Right renal pelvis (tissue), 4 donors: ENCODE data around the gene AOPEP. TPM values are rescaled to one million over a fixed set of nuclear protein-coding genes. Genes with fewer than 3 reads are reported as not detected.

Experiments used
- DNase-seq, 4 donors: peaks; one replicate each; pipeline ENCODE4 v3.0.0-alpha.2; 2013; ENCODE audit warnings: low read depth in 4 of 4, low spot score in 3 of 4, missing footprints in 1 of 4
- polyA plus RNA-seq, 4 donors: library from polyadenylated mRNA; unstranded; fragments of 120-200 nt; gene quantifications; one replicate each; pipeline ENCODE4 v1.2.1, GENCODE V29; 2013; ENCODE audit not compliant: insufficient read length in 4 of 4

AOPEP gene
- polyA plus RNA-seq, 4 donors = 48.1 to 60.2 (median 52.1) TPM

GRCh38 chr9:94889628-94890027 lies 163.1 kb downstream of the AOPEP start:
- DNase-seq = no peak

DNA sequence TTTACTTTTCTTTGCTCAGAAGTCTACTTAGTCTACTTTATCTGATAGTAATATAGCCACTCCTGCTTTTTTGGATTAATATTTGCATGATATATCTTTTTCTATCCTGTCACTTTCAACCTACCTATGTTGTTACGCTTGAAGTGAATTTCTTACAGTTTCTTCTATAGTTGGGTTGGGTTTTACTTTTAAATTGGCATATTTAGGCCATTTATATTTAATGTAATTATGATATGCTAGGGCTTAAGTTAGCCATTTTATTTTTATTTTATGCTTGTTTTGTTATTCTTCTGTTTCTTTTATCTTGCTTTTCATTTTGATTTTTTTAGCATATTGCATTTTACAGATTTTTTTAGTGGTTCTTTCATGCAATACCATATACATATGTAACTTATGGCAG lies 164.7 kb downstream of the AOPEP start:
- no peak for DNase-seq

DNA sequence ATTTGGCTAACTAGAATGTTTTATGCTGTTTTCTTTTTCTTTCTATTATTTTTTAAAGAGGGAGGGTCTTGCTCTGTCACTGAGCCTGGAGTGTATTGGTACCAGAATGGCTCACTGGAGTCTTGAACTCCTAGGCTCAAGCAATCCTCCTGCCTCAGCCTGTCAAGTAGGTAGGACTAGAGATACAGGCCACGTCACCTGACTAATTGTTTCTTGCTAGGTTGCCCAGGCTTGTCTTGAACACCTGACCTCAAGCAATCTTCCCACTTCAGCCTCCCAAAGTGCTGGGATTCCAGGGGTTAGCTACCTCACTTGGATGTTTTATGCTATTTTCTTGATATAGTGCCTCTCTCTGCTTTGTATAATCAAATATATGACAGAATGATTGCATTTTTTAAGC lies 166.2 kb downstream of the AOPEP start:
- no peak for DNase-seq

- DNase-seq = no peak
These were observed 167.7 kb downstream of the AOPEP start for GRCh38 chr9:94894094-94894699.

- DNase-seq = no peak
These were observed 169.2 kb downstream of the AOPEP start for GRCh38 chr9:94895668-94896067.

- no peak for DNase-seq
These were observed 170.0 kb downstream of the AOPEP start for GRCh38 chr9:94896512-94896911.

GRCh38 chr9:94899464-94900221 lies 173.1 kb downstream of the AOPEP start:
- DNase-seq = no peak

DNA sequence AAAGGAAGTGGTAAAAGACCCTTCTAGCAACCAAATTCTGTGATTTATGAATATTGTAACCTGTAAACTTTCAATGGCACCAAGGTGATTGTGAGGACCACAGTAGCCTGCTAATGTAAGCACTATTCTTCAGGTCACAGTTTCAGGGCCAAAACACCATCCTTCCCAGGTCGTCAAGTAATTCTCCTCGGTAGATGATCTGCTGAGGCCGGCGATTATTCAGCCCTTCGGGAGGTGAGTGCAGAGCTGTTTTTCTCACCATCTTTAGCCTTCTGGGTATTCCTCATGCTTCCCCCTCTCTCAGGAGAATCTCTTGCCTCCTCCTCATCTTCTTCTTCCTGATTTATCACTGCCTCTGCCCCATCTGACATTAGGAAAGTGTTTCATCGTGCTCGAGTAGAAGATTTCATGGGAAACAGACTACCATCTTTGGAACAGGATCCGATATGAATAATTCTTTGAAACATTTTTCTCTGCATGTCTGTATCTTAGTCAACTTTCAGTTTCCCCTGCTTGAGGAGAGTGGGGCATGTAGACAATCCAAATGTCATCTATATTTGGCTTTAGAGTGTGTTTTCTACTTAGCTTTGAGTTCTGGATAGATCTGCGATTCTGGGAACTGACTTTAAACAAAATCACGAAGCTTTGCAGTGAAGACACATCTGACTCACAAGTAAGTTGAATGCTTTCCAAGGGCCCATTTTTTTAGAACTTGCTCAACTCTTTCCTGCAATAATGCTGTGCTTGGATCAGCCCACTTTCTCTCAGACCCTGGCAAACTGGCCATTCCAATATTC lies 173.9 kb downstream of the AOPEP start:
- no peak for DNase-seq

GRCh38 chr9:94901019-94901363 lies 174.5 kb downstream of the AOPEP start:
- no peak for DNase-seq

DNA sequence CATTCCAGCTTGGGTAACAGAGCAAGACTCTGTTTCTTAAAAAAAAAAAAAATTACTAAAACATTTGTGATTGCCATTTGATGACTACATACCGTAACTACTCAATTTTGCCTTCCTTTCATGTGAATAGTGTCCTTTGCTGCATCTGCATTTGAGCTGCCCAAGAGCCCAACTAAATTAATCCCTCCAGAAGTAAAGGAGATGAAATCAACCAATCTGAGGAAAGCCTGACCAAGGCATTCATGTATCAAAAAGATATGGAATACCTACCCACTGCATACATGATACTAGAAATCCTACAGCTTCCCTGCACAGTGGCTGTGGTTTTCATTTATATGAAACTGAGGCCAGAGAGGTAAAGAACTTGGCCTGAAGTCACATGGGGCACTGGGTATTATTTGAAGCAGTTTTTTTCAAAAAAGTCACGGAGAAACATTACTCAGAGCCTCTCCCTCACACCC lies 177.5 kb downstream of the AOPEP start:
- no peak for DNase-seq

- no peak for DNase-seq
These were observed 178.3 kb downstream of the AOPEP start for GRCh38 chr9:94904806-94905205.

- DNase-seq = no peak
These were observed 179.1 kb downstream of the AOPEP start for GRCh38 chr9:94905606-94906005.

DNA sequence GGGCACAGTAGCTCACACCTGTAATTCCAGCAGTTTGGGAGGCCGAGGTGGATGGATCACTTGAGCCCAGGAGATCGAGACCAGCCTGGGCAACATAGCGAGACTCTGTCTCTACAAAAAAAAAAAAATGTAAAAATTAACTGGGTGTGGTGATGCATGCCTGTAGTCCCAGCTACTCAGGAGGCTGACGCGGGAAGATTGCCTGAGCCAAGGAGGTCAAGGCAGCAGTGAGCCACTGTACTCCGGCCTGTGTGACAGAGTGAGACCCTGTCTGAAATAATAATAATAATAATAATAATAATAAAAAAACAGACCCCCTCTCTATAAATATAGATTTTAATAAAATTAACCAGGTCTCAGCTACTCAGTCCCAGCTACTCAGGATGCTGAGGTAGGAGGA lies 179.7 kb downstream of the AOPEP start:
- DNase-seq = no peak

DNA sequence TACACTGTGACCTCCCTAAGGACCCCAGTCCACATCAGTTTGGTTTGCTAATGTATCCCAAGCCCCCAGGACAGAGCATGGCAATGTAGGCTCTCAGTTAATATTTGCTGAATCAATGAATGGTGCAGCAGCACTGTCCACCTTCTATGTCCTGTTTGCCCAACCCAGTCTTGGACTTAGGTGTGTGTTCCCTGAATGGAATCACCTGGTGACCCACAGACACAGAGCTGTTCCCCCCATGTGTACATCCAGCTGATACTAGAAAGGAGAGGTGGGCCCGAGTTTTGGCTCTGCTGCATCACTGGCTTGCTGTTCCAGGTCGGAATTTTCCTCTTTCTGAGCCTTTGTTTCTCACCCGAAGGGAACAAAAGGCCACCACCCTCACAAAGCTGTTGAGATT lies 180.2 kb downstream of the AOPEP start:
- no peak for DNase-seq

DNA sequence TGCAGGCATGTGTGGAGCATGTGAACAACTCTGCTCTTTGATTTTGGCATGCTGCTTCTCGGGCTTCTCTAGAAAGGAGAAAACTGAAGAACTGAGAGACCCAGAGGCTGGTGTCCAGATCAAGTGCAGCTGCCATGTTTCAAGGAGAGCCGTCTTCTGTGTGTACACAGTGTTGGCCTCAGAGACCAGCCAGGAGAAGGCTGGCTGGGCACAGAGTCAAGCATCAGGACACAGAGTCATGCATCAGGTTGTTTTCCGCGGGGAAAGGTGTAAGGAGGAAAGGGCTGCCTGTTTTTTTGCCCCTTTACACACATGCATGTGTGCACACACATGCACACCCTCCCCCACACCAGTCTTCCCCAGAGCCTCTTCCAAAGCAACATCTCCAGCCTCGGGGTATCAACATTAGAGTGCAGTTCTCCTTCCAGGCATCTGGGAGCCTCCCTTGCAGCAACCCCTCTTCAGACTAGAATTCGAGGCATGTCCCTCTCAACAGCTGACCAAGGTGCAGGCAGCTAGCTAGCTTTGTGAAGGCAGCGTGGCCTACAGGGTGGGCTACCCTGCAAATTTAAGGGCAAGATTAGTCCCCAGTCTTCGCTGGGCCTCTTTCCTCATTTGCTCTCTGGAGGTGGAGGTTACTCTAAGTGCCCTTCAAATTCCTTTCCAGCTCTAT lies 180.9 kb downstream of the AOPEP start:
- DNase-seq = no peak

DNA sequence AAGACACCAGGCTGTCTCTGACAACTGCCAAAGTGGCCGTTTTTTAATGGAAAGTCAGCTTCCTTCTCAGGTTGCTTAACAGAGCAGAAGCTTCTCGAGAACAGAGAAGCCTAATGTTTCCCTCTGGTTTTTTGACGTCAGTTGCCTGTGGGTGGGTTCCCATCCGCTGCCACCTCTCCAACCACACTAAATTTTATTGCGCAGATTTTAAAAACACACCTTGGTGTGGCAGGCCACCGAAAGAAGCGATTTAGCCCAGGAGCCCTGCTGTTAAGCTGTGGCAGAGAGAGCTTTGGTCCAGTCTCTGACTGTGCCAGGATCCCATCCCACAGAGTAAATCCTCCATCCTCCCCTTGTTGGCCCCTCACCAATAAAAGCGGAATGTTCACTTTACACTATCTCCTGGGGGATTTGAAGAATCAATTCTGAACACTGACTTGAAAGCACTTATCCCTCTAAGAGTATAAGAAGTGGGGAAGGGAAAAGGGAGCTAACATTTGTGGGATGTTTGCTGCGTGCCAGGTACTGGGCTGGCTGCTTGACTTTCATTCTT lies 181.6 kb downstream of the AOPEP start:
- no peak for DNase-seq

DNA sequence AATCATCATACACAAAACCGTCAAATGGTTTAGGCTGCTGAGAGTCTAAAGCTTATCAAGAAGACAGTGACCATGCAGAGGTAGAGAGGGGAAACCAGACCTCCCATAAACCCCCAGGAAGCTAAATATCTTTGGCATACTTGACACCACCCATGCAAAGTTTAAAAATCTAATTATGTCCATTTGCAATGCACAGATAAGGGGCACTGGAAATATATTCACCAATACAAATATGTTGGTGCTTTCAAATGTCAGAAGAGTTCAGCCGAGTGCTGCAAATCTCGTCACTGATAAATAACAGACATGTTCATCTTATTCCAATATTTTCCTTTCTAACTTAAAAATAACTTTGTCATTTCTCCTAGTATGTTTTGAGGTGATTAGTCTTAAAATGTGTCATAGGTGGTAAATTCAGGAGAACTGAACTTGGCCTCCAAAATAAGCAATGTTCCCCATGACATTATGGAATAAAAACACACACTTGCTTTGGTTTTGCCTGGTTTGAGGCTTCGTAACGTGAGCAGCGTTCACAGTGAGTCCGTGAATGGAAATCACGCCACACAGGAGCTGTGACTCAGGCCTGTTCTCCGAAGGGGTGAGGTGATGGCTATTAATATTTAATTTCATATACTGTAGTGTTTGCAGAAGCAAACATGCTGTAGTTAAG lies 182.2 kb downstream of the AOPEP start:
- DNase-seq = no peak

GRCh38 chr9:94909250-94909894 lies 182.9 kb downstream of the AOPEP start:
- DNase-seq = no peak

DNA sequence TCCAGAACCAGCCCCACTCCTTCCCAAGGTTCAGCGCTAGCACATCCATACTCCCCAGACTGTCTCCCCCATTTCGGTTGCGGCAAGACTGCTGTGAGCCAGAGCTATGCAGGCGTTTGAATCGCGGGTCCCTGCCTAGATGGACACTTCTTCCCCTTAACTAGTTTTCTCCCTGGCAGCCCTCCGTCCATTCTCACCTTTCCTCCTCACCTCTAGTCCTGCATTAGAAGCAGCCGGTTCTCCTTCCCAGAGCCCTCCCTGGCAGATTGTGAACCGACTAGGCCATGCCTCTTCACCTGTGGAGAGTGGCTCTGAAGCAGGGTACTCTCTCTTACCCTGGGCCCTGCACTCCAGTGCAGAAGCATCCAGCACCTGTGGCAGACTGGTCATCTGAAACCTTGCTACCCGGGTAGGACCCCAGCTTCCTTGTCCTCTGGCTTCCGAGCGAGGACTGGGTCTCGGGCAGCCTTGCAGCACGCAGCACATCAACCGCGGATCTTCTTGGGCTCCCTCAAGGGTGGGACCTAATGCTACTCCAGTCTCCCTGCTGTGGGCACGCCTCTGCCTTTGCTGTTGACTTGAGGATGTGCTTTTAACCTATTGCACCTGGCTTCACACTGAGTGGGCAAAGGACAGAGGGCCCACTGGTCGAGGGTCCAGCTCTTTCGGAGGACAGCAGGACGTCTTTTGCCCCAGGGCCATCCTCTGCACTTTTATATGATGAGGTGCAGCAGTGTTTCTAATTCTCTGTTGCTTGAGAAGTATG lies 183.6 kb downstream of the AOPEP start:
- no peak for DNase-seq
